Measurements from ENCODE around the gene ZNF598. TPM values are rescaled to one million over a fixed set of nuclear protein-coding genes. Genes with fewer than 3 reads are reported as not detected.

ZNF598 gene
- total RNA-seq, 1 experiment from 2014 or later: 70.9 TPM

GRCh38 chr16:2027024-2028010, 17.7 kb upstream of the ZNF598 start:
- no peak overlapping the region for H2AFZ ChIP-seq (ENCODE audit: low read length)
- H3K4ac ChIP-seq (ENCODE audit: low read depth, low read length): no peak overlapping the region
- no peak overlapping the region for H2BK5ac ChIP-seq (ENCODE audit: insufficient read length, low read length)
- H3K9me3 Mint-ChIP-seq: peaks cover 0 to 3% of the 10 kb centered on the region in 2 experiments; a peak in 2 of 5 replicates
- H3K18ac ChIP-seq (ENCODE audit: insufficient read length, low read depth, low read length): no peak overlapping the region
- H4K91ac ChIP-seq (ENCODE audit: insufficient read length, low read depth, low read length): no peak overlapping the region
- no peak overlapping the region for H3T11ph ChIP-seq (ENCODE audit: low read length)
- H3K36me3 Mint-ChIP-seq (ENCODE audit: insufficient read depth in 1 of 3, low read depth in 3 of 3): no peaks in the 10 kb centered on the region
- no peak overlapping the region for H2AK5ac ChIP-seq (ENCODE audit: insufficient read length, low read length)
- no peak for DNase-seq
- H3K23ac ChIP-seq (ENCODE audit: insufficient read length, low read depth, low read length): no peak overlapping the region
- no peak for TF ChIP-seq CTCF (conservative IDR thresholded peaks at IDR 0.05)
- H3K4me1 ChIP-seq (ENCODE audit: insufficient read depth, low read length): no peaks in the 10 kb centered on the region; the same call in 1 of the 2 replicates
- H3K23me2 ChIP-seq (ENCODE audit: insufficient read length, low read depth, low read length, poor library complexity, severe bottlenecking): peaks cover 7% of the 10 kb centered on the region
- no peak overlapping the region for H3K56ac ChIP-seq (ENCODE audit: insufficient read length, low read depth, low read length)
- no peaks in the 10 kb centered on the region for H3K79me2 ChIP-seq (ENCODE audit: insufficient read depth, low read length)
- no peak overlapping the region for H3K27ac Mint-ChIP-seq
- WGBS (ENCODE audit: extremely low coverage, insufficient read length, low lambda C conversion rate): no CpG with 5 or more reads among the region's 76 CpGs
- no peaks in the 10 kb centered on the region for H3K9me3 ChIP-seq (ENCODE audit: control insufficient read depth, low read depth, low read length)
- no peak overlapping the region for H3K14ac ChIP-seq (ENCODE audit: insufficient read depth, low read length)
- H3K27me3 ChIP-seq (ENCODE audit: insufficient read depth, low read length): peaks cover 7% of the 10 kb centered on the region; the same call in 1 of the 2 replicates
- no peak overlapping the region for H4K5ac ChIP-seq (ENCODE audit: insufficient read length, low read depth, low read length)
- H3K4me3 Mint-ChIP-seq: peak overlapping the region; percentile 71 to 84
- H3K9ac ChIP-seq (ENCODE audit: extremely low read depth, insufficient read length, low read length): no peak overlapping the region
- H3K79me1 ChIP-seq (ENCODE audit: insufficient read depth, low read depth, low read length, poor library complexity, severe bottlenecking): no peaks in the 10 kb centered on the region
- H3K4me1 Mint-ChIP-seq: peaks cover 14 to 16% of the 10 kb centered on the region in 2 experiments
- H4K8ac ChIP-seq (replicated peaks; ENCODE audit: insufficient read length, low read depth, low read length): no peak overlapping the region
- no peak overlapping the region for H2BK120ac ChIP-seq (ENCODE audit: low read depth, low read length, poor library complexity, severe bottlenecking)
- H2BK20ac ChIP-seq (ENCODE audit: low read depth, low read length, poor library complexity, severe bottlenecking): no peak overlapping the region
- H2BK12ac ChIP-seq (ENCODE audit: insufficient read length, low read depth, low read length): no peak overlapping the region
- peaks cover 39% of the 10 kb centered on the region for H3K27me3 Mint-ChIP-seq (ENCODE audit: low read depth)
- H2BK15ac ChIP-seq (ENCODE audit: low read depth, low read length): no peak overlapping the region
- no peak overlapping the region for H3K27ac ChIP-seq (ENCODE audit: insufficient read length, low read depth, low read length)
- no peaks in the 10 kb centered on the region for H4K20me1 ChIP-seq (ENCODE audit: control insufficient read depth, insufficient read depth, insufficient read length)
- peak overlapping the region; percentile 52 for H3K4me2 ChIP-seq (ENCODE audit: insufficient read depth, insufficient read length, low read length)
